GM23338 (cell line): Measurements from ENCODE around the gene CEACAM16. TPM values are rescaled to one million over a fixed set of nuclear protein-coding genes. Genes with fewer than 3 reads are reported as not detected.

Source experiments
- ATAC-seq: fragments of 200-7000 bp; cut with Tn5 transposase; 3 replicates; pipeline ENCODE4 v1.9.1; 2020
- DNase-seq: peaks from one replicate; pipeline ENCODE4 v3.0.0-alpha.2; 2015; ENCODE audit warnings: low spot score
- H2AFZ ChIP-seq: fragments of 200-600 bp; sonication (generic); 2 replicates; pipeline ENCODE4 v1.8.0; 2016; ENCODE audit warnings: antibody characterized with exemption, mild to moderate bottlenecking, moderate library complexity
- H3F3A ChIP-seq: fragments of 200-600 bp; sonication (generic); replicated peaks from 2 replicates; pipeline ENCODE4 v1.8.0; 2017; ENCODE audit warnings: antibody characterized with exemption, mixed run types, low read depth
- H3K27ac ChIP-seq: fragments of 200-600 bp; sonication (generic); 2 replicates; pipeline ENCODE4 v1.6.1; 2016; ENCODE audit warnings: low read depth
- H3K27me3 ChIP-seq: fragments of 200-600 bp; sonication (generic); 2 replicates; pipeline ENCODE4 v1.8.0; 2016; ENCODE audit warnings: mild to moderate bottlenecking, mixed run types, moderate library complexity; ENCODE audit not compliant: insufficient read depth
- H3K36me3 ChIP-seq: fragments of 200-600 bp; sonication (generic); 2 replicates; pipeline ENCODE4 v1.8.0; 2016; ENCODE audit warnings: mild to moderate bottlenecking; ENCODE audit not compliant: insufficient read depth
- H3K4me1 ChIP-seq: fragments of 200-600 bp; sonication (generic); 2 replicates; pipeline ENCODE4 v1.8.0; 2016; ENCODE audit warnings: mild to moderate bottlenecking, moderate library complexity; ENCODE audit not compliant: insufficient read depth
- H3K4me2 ChIP-seq: fragments of 200-600 bp; sonication (generic); 2 replicates; pipeline ENCODE4 v1.7.1; 2017; ENCODE audit warnings: mixed run types
- H3K4me3 ChIP-seq: fragments of 200-600 bp; sonication (generic); 2 replicates; pipeline ENCODE4 v1.6.1; 2016; ENCODE audit warnings: mixed run types
- H3K79me2 ChIP-seq: fragments of 200-600 bp; sonication (generic); replicated peaks from 2 replicates; pipeline ENCODE4 v1.8.0; 2017; ENCODE audit warnings: mild to moderate bottlenecking; ENCODE audit not compliant: insufficient read depth
- H3K9me2 ChIP-seq: fragments of 200-600 bp; sonication (generic); 2 replicates; pipeline ENCODE4 v1.8.0; 2017; ENCODE audit not compliant: insufficient read depth
- H4K20me1 ChIP-seq: fragments of 200-600 bp; sonication (generic); replicated peaks from 2 replicates; pipeline ENCODE4 v1.8.0; 2017; ENCODE audit warnings: mild to moderate bottlenecking; ENCODE audit not compliant: insufficient read depth
- H3K27ac Mint-ChIP-seq: 2 replicates; pipeline ENCODE4 v1.8.0; 2020; ENCODE audit warnings: inconsistent platforms, mild to moderate bottlenecking, moderate library complexity, mixed read lengths
- H3K27me3 Mint-ChIP-seq: 3 replicates; pipeline ENCODE4 v1.8.0; 2022; ENCODE audit warnings: low read depth, mild to moderate bottlenecking, moderate library complexity, mixed read lengths, inconsistent platforms; ENCODE audit not compliant: insufficient read depth, poor library complexity
- H3K36me3 Mint-ChIP-seq: 3 replicates; pipeline ENCODE4 v1.8.0; 2021; ENCODE audit warnings: low read depth, mild to moderate bottlenecking, inconsistent platforms, moderate library complexity, mixed read lengths
- H3K4me1 Mint-ChIP-seq: 3 replicates; pipeline ENCODE4 v1.8.0; 2020; ENCODE audit warnings: mild to moderate bottlenecking, inconsistent platforms, mixed read lengths
- H3K4me3 Mint-ChIP-seq: 3 replicates; pipeline ENCODE4 v1.8.0; 2021; ENCODE audit warnings: moderate library complexity, mild to moderate bottlenecking, inconsistent platforms, mixed read lengths
- H3K9me3 Mint-ChIP-seq: 3 replicates; pipeline ENCODE4 v1.8.0; 2020; ENCODE audit warnings: moderate library complexity, mild to moderate bottlenecking, inconsistent platforms, mixed read lengths
- CREB1 ChIP-seq: fragments of 250-450 bp; sonication (Bioruptor Pico); IDR thresholded peaks from 2 replicates; pipeline ENCODE4 v1.5.0; 2020; ENCODE audit warnings: low read depth, mild to moderate bottlenecking, moderate library complexity
- ETS1 ChIP-seq: IDR thresholded peaks from 2 replicates; pipeline ENCODE4 v1.6.1; 2016; ENCODE audit warnings: antibody characterized with exemption
- EZH2 ChIP-seq: fragments of 200-600 bp; sonication (generic); IDR thresholded peaks from one replicate; pipeline ENCODE4 v1.8.0; 2017; ENCODE audit warnings: antibody characterized with exemption, mild to moderate bottlenecking, low read depth; ENCODE audit not compliant: unreplicated experiment
- EZH2phosphoT487 ChIP-seq: fragments of 200-600 bp; sonication (generic); IDR thresholded peaks from one replicate; pipeline ENCODE4 v1.8.1; 2018; ENCODE audit warnings: antibody characterized with exemption; ENCODE audit not compliant: unreplicated experiment
- JUNB ChIP-seq: IDR thresholded peaks from one replicate; pipeline ENCODE4 v1.6.1; 2016; ENCODE audit warnings: antibody characterized with exemption; ENCODE audit not compliant: unreplicated experiment
- NANOG ChIP-seq: IDR thresholded peaks from 2 replicates; pipeline ENCODE4 v1.6.1; 2016; ENCODE audit warnings: antibody characterized with exemption, borderline replicate concordance
- POLR2AphosphoS5 ChIP-seq: IDR thresholded peaks from 2 replicates; pipeline ENCODE4 v1.6.1; 2016; ENCODE audit warnings: antibody characterized with exemption, low read depth
- REST ChIP-seq: IDR thresholded peaks from one replicate; pipeline ENCODE4 v1.6.1; 2018; ENCODE audit warnings: antibody characterized with exemption; ENCODE audit not compliant: unreplicated experiment
- STAT1 ChIP-seq: IDR thresholded peaks from one replicate; pipeline ENCODE4 v1.6.1; 2016; ENCODE audit warnings: antibody characterized with exemption; ENCODE audit not compliant: unreplicated experiment
- ZNF331 ChIP-seq: fragments of 250-450 bp; sonication (Bioruptor Pico); IDR thresholded peaks from 2 replicates; pipeline ENCODE4 v1.5.0; 2020; ENCODE audit warnings: low read depth, mild to moderate bottlenecking, moderate library complexity
- polyA plus RNA-seq: library from polyadenylated mRNA; unstranded; fragments of >200 nt; fragmentation: Nextera tagmentation; extraction: Ambion mirVana; gene quantifications from 2 replicates; pipeline ENCODE4 v1.2.1, GENCODE V29; 2016
- total RNA-seq: library from RNA; depleted of rRNA; stranded (reverse); fragments of >200 nt; shearing (Covaris generic); gene quantifications from 2 replicates; pipeline ENCODE4 v1.2.3, GENCODE V29; 2014

The CEACAM16 gene
- total and polyA plus RNA-seq, 2 experiments from 2014 or later, result not detected

- H3K4me2 ChIP-seq, result peak overlapping the region; percentile 94
- Mint-ChIP-seq H3K4me3 (peak overlapping the region; percentile 72), H3K9me3 (no peaks in the 10 kb centered on the region; the same call in 1 of the 3 replicates), H3K36me3 (peaks cover 2% of the 10 kb centered on the region; the same call in 1 of the 3 replicates), H3K27me3 (peaks cover 87% of the 10 kb centered on the region), H3K27ac (no peak overlapping the region), H3K4me1 (peaks cover 28% of the 10 kb centered on the region)
- ATAC-seq (peak; percentile 51), DNase-seq (peak; percentile 85)
- H3K4me3 ChIP-seq, result peak overlapping the region; percentile 72
- peaks cover 15% of the 10 kb centered on the region for H3F3A ChIP-seq
- H3K36me3 ChIP-seq, result no peaks in the 10 kb centered on the region
- no peaks in the 10 kb centered on the region for H4K20me1 ChIP-seq
- H3K27me3 ChIP-seq, result peaks cover 97% of the 10 kb centered on the region
- peak overlapping the region; percentile 78; the same call in 1 of the 2 replicates for H2AFZ ChIP-seq
- TF ChIP-seq CREB1 (CRISPR knock-in tag) (peak; percentile 84), JUNB (no peak)
- H3K79me2 ChIP-seq, result no peaks in the 10 kb centered on the region
- H3K27ac ChIP-seq, result no peak overlapping the region
- H3K4me1 ChIP-seq, result peaks cover 28% of the 10 kb centered on the region
- H3K9me2 ChIP-seq, result no peaks in the 10 kb centered on the region
These were observed 54.1 kb downstream of the CEACAM16 start for GRCh38 chr19:44752816-44753625.

- Histone ChIP-seq H3K4me2 (peak overlapping the region; percentile 94), H3K27ac (no peak overlapping the region)
- peaks cover 89% of the 10 kb centered on the region for H3K27me3 Mint-ChIP-seq
These were observed 54.6 kb downstream of the CEACAM16 start for GRCh38 chr19:44753626-44753931.

GRCh38 chr19:44753932-44754749 is 55.2 kb downstream of the CEACAM16 start:
- Histone ChIP-seq H3K27ac (no peak overlapping the region), H3K4me3 (peak overlapping the region; percentile 72), H3K79me2 (no peaks in the 10 kb centered on the region), H3K4me1 (peaks cover 28% of the 10 kb centered on the region), H3K9me2 (no peaks in the 10 kb centered on the region), H3K4me2 (peak overlapping the region; percentile 94), H3K27me3 (peaks cover 94% of the 10 kb centered on the region), H4K20me1 (no peaks in the 10 kb centered on the region), H3K36me3 (no peaks in the 10 kb centered on the region), H3F3A (peaks cover 16% of the 10 kb centered on the region), H2AFZ (peak overlapping the region; percentile 96)
- Mint-ChIP-seq H3K27ac (no peak overlapping the region), H3K27me3 (peaks cover 86% of the 10 kb centered on the region), H3K36me3 (no peaks in the 10 kb centered on the region), H3K4me3 (peak overlapping the region; percentile 72), H3K9me3 (no peaks in the 10 kb centered on the region; the same call in 2 of the 3 replicates), H3K4me1 (peaks cover 32% of the 10 kb centered on the region)
- ATAC-seq, result peak; percentile 14
- peak; percentile 81 for DNase-seq
- no peak for TF ChIP-seq ETS1
- TF ChIP-seq CREB1 (CRISPR knock-in tag), result no peak
- TF ChIP-seq ZNF331 (CRISPR knock-in tag), result no peak
- TF ChIP-seq POLR2AphosphoS5, result peak; percentile 38
- TF ChIP-seq REST, result no peak
- TF ChIP-seq NANOG, result no peak
- TF ChIP-seq EZH2, result peak; percentile 31
- no peak for TF ChIP-seq JUNB

More at GRCh38 chr19:44753626-44753931, 54.6 kb downstream of the CEACAM16 start:
- no peak for ATAC-seq
- Histone ChIP-seq H3K79me2 (no peaks in the 10 kb centered on the region), H3K9me2 (no peaks in the 10 kb centered on the region), H3F3A (peaks cover 16% of the 10 kb centered on the region), H3K36me3 (no peaks in the 10 kb centered on the region), H4K20me1 (no peaks in the 10 kb centered on the region), H3K4me1 (peaks cover 28% of the 10 kb centered on the region), H3K27me3 (peaks cover 99% of the 10 kb centered on the region), H3K4me3 (peak overlapping the region; percentile 72), H2AFZ (peak overlapping the region; percentile 96)
- TF ChIP-seq NANOG (no peak), ZNF331 (CRISPR knock-in tag) (no peak), JUNB (no peak), STAT1 (no peak), POLR2AphosphoS5 (no peak), CREB1 (CRISPR knock-in tag) (no peak), EZH2phosphoT487 (no peak)
- Mint-ChIP-seq H3K36me3 (no peaks in the 10 kb centered on the region), H3K4me3 (peak overlapping the region; percentile 72), H3K4me1 (peaks cover 30% of the 10 kb centered on the region), H3K9me3 (no peaks in the 10 kb centered on the region; the same call in 2 of the 3 replicates), H3K27ac (no peak overlapping the region)
- no peak for DNase-seq
